Adrenal gland (tissue), 12 donors: ENCODE results near the gene SINHCAF. TPM values are rescaled to one million over a fixed set of nuclear protein-coding genes. Genes with fewer than 3 reads are reported as not detected.

Experiments
- DNase-seq, 7 donors: peaks; one replicate each; pipeline ENCODE4 v3.0.0-alpha.2; 2019 to 2020
- H3K27ac ChIP-seq, 5 donors: fragments of 200-600 bp; sonication (generic) in 4 of 5; 1 replicate in 3 of 5; 2 replicates in 2 of 5; pipeline versions ENCODE4 v1.5.1 to v1.8.0; 2016 to 2020; ENCODE audit warnings: mild to moderate bottlenecking in 1 of 5
- H3K27me3 ChIP-seq: fragments of 200-600 bp; 2 replicates; pipeline ENCODE4 v1.8.0; 2021
- H3K36me3 ChIP-seq, 2 donors: fragments of 200-600 bp; replicated peaks in 1 of 2; 1 replicate in 1 of 2; 2 replicates in 1 of 2; pipeline versions ENCODE4 v1.5.1 to v1.8.0; 2018 to 2022
- H3K4me1 ChIP-seq, 2 donors: fragments of 200-600 bp; replicated peaks in 1 of 2; 1 replicate in 1 of 2; 2 replicates in 1 of 2; pipeline versions ENCODE4 v1.5.1 to v1.8.0; 2018 to 2021
- H3K4me3 ChIP-seq, 4 donors: fragments of 200-600 bp; sonication (generic) in 3 of 4; one replicate each; pipeline ENCODE4 v1.5.1; 2016 to 2018
- H3K9me3 ChIP-seq, 3 donors: fragments of 200-600 bp; sonication (generic) in 1 of 3; replicated peaks in 1 of 3; 1 replicate in 2 of 3; 2 replicates in 1 of 3; pipeline versions ENCODE4 v1.5.1 to v1.8.0; 2016 to 2021
- POLR2A ChIP-seq, 2 donors: fragments of 450-650 bp; IDR thresholded peaks; one replicate each; pipeline ENCODE4 v1.6.1; 2017; ENCODE audit warnings: antibody characterized with exemption in 2 of 2, mild to moderate bottlenecking in 2 of 2, moderate library complexity in 1 of 2
- WGBS, 4 donors: extraction: QIAGEN DNeasy Blood & Tissue Kit in 2 of 4; methylation state at CpG; one replicate each; pipeline versions ENCODE4 v1.1.5 to v1.1.7; 2013 to 2017; 5-methylcytosine and 5-hydroxymethylcytosine counted together
- intact Hi-C, 2 donors: fragments of 100-400 bp; cut with DNase I; formaldehyde crosslinking; loops; one replicate each; pipeline versions ENCODE4 v1.14.1 to v1.15.0; 2022 to 2023
- polyA plus RNA-seq, 3 donors: library from polyadenylated mRNA; stranded (reverse); fragments of 200-250 nt in 2 of 3; fragments of 350-450 nt in 1 of 3; fragmentation: Illumina TruSeq in 1 of 3; extraction: RNeasy Lipid Tissue Mini Kit (QIAGEN cat#74804) in 1 of 3; gene quantifications; one replicate each; pipeline ENCODE4 v1.2.3, GENCODE V29; 2013 to 2014
- total RNA-seq, 9 donors: library from RNA; depleted of rRNA in 4 of 9; stranded (reverse); fragments of >200 nt in 4 of 9; fragments of 120-200 nt in 1 of 9; fragmentation: NEBNext Ultra II Directional in 1 of 9; extraction: Animal tissue kit (Norgen Biotek cat#: 25700) in 1 of 9; gene quantifications; one replicate each; pipeline versions ENCODE4 v1.1.0 to v1.2.4, GENCODE V29; 2013 to 2023
- TF ChIP-seq, protein P1 (sequence below), 6 experiments: fragments of 450-650 bp in 4 of 6; fragments of 200-600 bp in 2 of 6; sonication (generic) in 1 of 6; IDR thresholded peaks; 1 replicate in 5 of 6; 2 replicates in 1 of 6; pipeline versions ENCODE4 v1.5.1 to v1.8.0; 2016 to 2021; ENCODE audit warnings: antibody characterized with exemption in 6 of 6, mild to moderate bottlenecking in 2 of 6, moderate library complexity in 1 of 6
- donor health status: healthy with polysubstance abuse.
- donor health status: Bipolar disorder and iron deficiency.
- donor health status: DM: yes; HTN: yes; CAD: no.
- donor health status: DM: no; HTN: no; CAD: no.
- donor health status: DM: no; HTN: no; CAD: no.
- donor health status: DM: yes; HTN: yes; CAD: no.

The SINHCAF gene
- total and polyA plus RNA-seq, 12 donors = 12.5 to 69.4 (median 27.1) TPM

DNA sequence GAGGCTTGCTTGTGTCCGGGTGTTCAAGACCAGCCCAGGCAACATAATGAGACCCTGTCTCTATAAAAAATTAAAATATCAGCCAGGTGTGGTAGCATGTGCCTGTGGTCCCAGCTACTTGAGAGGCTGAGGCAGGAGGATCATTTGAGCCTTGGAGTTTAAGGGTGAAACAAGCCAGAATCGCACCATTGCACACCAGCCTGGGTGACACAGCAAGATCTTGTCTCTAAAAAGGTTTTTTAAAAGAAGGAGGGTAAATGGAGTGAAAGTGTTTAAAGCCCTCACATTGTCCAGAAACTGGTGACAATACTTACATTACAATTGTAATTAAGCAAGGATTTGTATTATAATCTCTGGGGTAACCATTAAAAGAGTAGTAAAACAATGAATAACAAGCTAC lies 64.2 kb downstream of the SINHCAF start:
- H3K36me3 ChIP-seq = no peaks in the 10 kb centered on the region
- WGBS, 4 donors = 91 to 97% (median 95%) methylated on average over 2 of the region's 2 CpGs
- DNase-seq = no peak
- no peak overlapping the region for H3K27ac ChIP-seq
- no peak overlapping the region for H3K4me3 ChIP-seq
- intact Hi-C loops = no loop called here
- H3K9me3 ChIP-seq = no peaks in the 10 kb centered on the region
- H3K4me1 ChIP-seq = no peaks in the 10 kb centered on the region
- no peaks in the 10 kb centered on the region for H3K27me3 ChIP-seq
- TF ChIP-seq, protein P1, sequence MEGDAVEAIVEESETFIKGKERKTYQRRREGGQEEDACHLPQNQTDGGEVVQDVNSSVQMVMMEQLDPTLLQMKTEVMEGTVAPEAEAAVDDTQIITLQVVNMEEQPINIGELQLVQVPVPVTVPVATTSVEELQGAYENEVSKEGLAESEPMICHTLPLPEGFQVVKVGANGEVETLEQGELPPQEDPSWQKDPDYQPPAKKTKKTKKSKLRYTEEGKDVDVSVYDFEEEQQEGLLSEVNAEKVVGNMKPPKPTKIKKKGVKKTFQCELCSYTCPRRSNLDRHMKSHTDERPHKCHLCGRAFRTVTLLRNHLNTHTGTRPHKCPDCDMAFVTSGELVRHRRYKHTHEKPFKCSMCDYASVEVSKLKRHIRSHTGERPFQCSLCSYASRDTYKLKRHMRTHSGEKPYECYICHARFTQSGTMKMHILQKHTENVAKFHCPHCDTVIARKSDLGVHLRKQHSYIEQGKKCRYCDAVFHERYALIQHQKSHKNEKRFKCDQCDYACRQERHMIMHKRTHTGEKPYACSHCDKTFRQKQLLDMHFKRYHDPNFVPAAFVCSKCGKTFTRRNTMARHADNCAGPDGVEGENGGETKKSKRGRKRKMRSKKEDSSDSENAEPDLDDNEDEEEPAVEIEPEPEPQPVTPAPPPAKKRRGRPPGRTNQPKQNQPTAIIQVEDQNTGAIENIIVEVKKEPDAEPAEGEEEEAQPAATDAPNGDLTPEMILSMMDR (IDR thresholded peaks at IDR 0.05) = no peak
- TF ChIP-seq POLR2A (IDR thresholded peaks at IDR 0.05) = no peak

DNA sequence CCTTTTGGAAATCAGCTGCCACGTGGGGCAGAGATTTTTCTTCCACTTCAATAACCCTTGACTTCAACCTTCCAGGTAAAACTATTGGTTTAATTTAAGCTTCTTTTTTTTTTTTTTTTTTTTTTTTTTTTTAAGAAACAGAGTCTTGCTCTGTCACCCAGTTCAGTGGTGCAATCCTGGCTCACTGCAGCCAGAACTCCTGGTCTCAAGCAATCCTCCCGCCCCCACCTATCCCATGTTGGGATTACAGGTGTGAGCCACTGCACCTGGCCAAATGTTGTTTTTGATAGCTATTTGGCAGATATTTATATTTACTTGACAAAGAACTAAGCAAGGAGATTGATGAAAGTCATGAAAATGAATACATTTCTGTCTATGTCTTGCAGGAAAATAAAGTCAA lies 65.1 kb downstream of the SINHCAF start:
- intact Hi-C loops = no loop called here
- H3K4me3 ChIP-seq = no peak overlapping the region
- no peak for DNase-seq
- no peaks in the 10 kb centered on the region for H3K36me3 ChIP-seq
- H3K27me3 ChIP-seq = no peaks in the 10 kb centered on the region
- H3K4me1 ChIP-seq = no peaks in the 10 kb centered on the region
- no peak for TF ChIP-seq POLR2A (IDR thresholded peaks at IDR 0.05)
- TF ChIP-seq, protein P1 (IDR thresholded peaks at IDR 0.05) = no peak
- 83 to 90% (median 86%) methylated on average over 2 of the region's 2 CpGs for WGBS, 4 donors
- H3K9me3 ChIP-seq = no peaks in the 10 kb centered on the region
- no peak overlapping the region for H3K27ac ChIP-seq

DNA sequence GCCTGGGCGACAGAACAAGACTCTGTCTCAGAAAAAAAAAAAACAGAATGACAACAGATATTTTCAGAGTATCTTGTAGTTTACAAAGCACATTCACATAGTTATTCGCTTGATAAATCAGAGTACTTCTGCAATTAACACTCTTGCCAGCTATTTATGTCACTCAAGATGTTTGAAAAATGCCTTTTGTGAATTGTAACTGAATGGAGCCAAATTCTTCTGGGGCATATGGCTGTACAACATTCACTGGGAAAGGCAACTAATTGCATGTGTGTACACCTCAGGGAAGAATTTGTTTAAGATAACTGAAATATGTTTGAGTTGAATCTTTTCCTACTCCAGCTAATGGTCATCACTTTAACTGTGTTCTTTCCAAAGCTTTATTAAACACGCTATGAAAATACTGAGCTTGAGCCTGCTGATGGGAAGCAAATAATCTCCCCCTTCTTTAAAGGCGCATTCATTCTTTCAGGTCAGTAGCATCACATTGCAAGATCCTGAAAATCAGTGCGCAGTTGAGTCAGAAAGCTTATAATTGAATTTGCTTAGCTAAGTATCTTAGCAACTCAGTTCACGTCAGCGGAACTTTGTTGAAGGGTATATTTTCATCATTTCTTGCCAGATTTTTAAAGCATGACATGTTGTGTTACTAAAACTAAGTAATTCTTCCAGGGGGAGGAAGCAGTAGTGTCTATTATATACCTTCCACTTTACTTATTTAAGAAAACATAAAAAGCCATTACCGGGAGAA lies 66.6 kb downstream of the SINHCAF start:
- TF ChIP-seq, protein P1 (IDR thresholded peaks at IDR 0.05) = no peak
- no peak for TF ChIP-seq POLR2A (IDR thresholded peaks at IDR 0.05)

DNA sequence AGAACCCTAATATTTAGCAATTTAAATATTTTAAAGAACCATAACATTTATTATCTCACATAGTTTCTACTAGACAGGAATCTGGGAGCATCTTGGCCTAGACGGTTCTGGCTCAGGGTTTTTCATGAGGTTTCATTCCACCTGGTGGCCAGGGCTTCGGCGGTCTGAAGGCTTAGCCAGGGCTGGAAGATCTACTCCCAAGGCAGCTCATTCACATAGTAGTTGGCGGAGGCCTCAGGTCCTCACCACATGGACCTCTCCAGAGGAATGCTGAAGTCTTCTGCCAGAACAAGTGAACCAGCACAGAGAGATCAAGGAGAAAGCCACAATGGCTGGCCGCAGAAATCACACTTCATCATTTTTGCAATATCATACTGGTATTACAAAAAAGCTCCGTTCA lies 68.2 kb downstream of the SINHCAF start:
- TF ChIP-seq, protein P1 (IDR thresholded peaks at IDR 0.05) = no peak
- TF ChIP-seq POLR2A (IDR thresholded peaks at IDR 0.05) = no peak
- no peaks in the 10 kb centered on the region for H3K27me3 ChIP-seq
- intact Hi-C loops = no loop called here
- 71 to 85% (median 78%) methylated on average over 6 of the region's 6 CpGs for WGBS, 4 donors
- H3K9me3 ChIP-seq = no peaks in the 10 kb centered on the region
- H3K4me3 ChIP-seq = no peak overlapping the region
- H3K4me1 ChIP-seq = no peaks in the 10 kb centered on the region
- DNase-seq = no peak
- H3K36me3 ChIP-seq = no peaks in the 10 kb centered on the region
- no peak overlapping the region for H3K27ac ChIP-seq

More for the DNA sequence above, 66.6 kb downstream of the SINHCAF start:
- intact Hi-C loops = no loop called here
- 83 to 87% (median 87%) methylated on average over 8 of the region's 8 CpGs for WGBS, 4 donors
- H3K4me3 ChIP-seq = no peak overlapping the region
- H3K27ac ChIP-seq = no peak overlapping the region
- H3K9me3 ChIP-seq = no peaks in the 10 kb centered on the region
- no peaks in the 10 kb centered on the region for H3K27me3 ChIP-seq
- DNase-seq = no peak
- H3K4me1 ChIP-seq = no peaks in the 10 kb centered on the region
- H3K36me3 ChIP-seq = no peaks in the 10 kb centered on the region
